ENCODE measurements around the gene ZFAND2A.

- TF ChIP-seq ZNF792 (tag by site-specific recombination; IDR thresholded peaks at IDR 0.05) (no peak), YY1 (tag by site-specific recombination; IDR thresholded peaks at IDR 0.05) (no peak), ZBTB7A (tag by site-specific recombination; IDR thresholded peaks at IDR 0.05; ENCODE audit: low read depth) (no peak), HOXA7 (CRISPR knock-in tag; IDR thresholded peaks at IDR 0.05; ENCODE audit: borderline replicate concordance) (no peak), ZNF670 (tag by site-specific recombination; IDR thresholded peaks at IDR 0.05; ENCODE audit: low read depth) (no peak), ZNF704 (tag by site-specific recombination; IDR thresholded peaks at IDR 0.05) (no peak)
- TF ChIP-seq, protein P1, sequence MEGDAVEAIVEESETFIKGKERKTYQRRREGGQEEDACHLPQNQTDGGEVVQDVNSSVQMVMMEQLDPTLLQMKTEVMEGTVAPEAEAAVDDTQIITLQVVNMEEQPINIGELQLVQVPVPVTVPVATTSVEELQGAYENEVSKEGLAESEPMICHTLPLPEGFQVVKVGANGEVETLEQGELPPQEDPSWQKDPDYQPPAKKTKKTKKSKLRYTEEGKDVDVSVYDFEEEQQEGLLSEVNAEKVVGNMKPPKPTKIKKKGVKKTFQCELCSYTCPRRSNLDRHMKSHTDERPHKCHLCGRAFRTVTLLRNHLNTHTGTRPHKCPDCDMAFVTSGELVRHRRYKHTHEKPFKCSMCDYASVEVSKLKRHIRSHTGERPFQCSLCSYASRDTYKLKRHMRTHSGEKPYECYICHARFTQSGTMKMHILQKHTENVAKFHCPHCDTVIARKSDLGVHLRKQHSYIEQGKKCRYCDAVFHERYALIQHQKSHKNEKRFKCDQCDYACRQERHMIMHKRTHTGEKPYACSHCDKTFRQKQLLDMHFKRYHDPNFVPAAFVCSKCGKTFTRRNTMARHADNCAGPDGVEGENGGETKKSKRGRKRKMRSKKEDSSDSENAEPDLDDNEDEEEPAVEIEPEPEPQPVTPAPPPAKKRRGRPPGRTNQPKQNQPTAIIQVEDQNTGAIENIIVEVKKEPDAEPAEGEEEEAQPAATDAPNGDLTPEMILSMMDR (tag by site-specific recombination; IDR thresholded peaks at IDR 0.05) = no peak
These were observed 38.1 kb upstream of the ZFAND2A start for GRCh38 chr7:1197997-1198625.
